H9 (cell line): Measurements from ENCODE around the gene PEA15. TPM values are rescaled to one million over a fixed set of nuclear protein-coding genes. Genes with fewer than 3 reads are reported as not detected.

Experiments
- DNase-seq: peaks from one replicate; pipeline ENCODE4 v3.0.0-alpha.2; 2017
- H2AFZ ChIP-seq: one replicate; pipeline ENCODE4 v1.6.1; 2013; ENCODE audit warnings: mild to moderate bottlenecking, low read length, control low read depth, moderate library complexity
- H2AK5ac ChIP-seq: 2 replicates; pipeline ENCODE4 v1.6.1; 2013; ENCODE audit warnings: low read length, control low read depth, mixed read lengths; ENCODE audit not compliant: insufficient read length
- H2BK120ac ChIP-seq: one replicate; pipeline ENCODE4 v1.6.1; 2013; ENCODE audit warnings: low read depth, mild to moderate bottlenecking, low read length, control low read depth, inconsistent platforms; ENCODE audit not compliant: poor library complexity, severe bottlenecking
- H2BK12ac ChIP-seq: 2 replicates; pipeline ENCODE4 v1.6.1; 2013; ENCODE audit warnings: low read length, control low read depth, mixed read lengths, low read depth; ENCODE audit not compliant: insufficient read length
- H2BK15ac ChIP-seq: 2 replicates; pipeline ENCODE4 v1.6.1; 2013; ENCODE audit warnings: low read depth, low read length, control low read depth
- H2BK20ac ChIP-seq: one replicate; pipeline ENCODE4 v1.6.1; 2013; ENCODE audit warnings: low read depth, mild to moderate bottlenecking, low read length, control low read depth, inconsistent platforms; ENCODE audit not compliant: poor library complexity, severe bottlenecking
- H2BK5ac ChIP-seq: 2 replicates; pipeline ENCODE4 v1.6.1; 2013; ENCODE audit warnings: low read length, control low read depth, mixed read lengths; ENCODE audit not compliant: insufficient read length
- H3K14ac ChIP-seq: 2 replicates; pipeline ENCODE4 v1.6.1; 2013; ENCODE audit warnings: low read length, control low read depth; ENCODE audit not compliant: insufficient read depth
- H3K18ac ChIP-seq: 2 replicates; pipeline ENCODE4 v1.6.1; 2013; ENCODE audit warnings: low read depth, mild to moderate bottlenecking, mixed read lengths, low read length, control low read depth; ENCODE audit not compliant: insufficient read length
- H3K23ac ChIP-seq: 2 replicates; pipeline ENCODE4 v1.6.1; 2013; ENCODE audit warnings: low read length, control low read depth, mixed read lengths, low read depth; ENCODE audit not compliant: insufficient read length
- H3K23me2 ChIP-seq: 2 replicates; pipeline ENCODE4 v1.6.1; 2013; ENCODE audit warnings: low read depth, mild to moderate bottlenecking, mixed read lengths, low read length, control low read depth; ENCODE audit not compliant: insufficient read length, poor library complexity, severe bottlenecking
- H3K27ac ChIP-seq: 2 replicates; pipeline ENCODE4 v1.5.1; 2013; ENCODE audit warnings: low read length, control low read depth, mixed read lengths, low read depth; ENCODE audit not compliant: insufficient read length
- H3K27me3 ChIP-seq: 2 replicates; pipeline ENCODE4 v1.6.1; 2013; ENCODE audit warnings: low read length, control low read depth, inconsistent platforms; ENCODE audit not compliant: insufficient read depth
- H3K4ac ChIP-seq: 2 replicates; pipeline ENCODE4 v1.6.1; 2013; ENCODE audit warnings: low read depth, mild to moderate bottlenecking, control low read depth, inconsistent platforms, low read length, moderate library complexity
- H3K4me1 ChIP-seq: 2 replicates; pipeline ENCODE4 v1.6.1; 2013; ENCODE audit warnings: low read length, control low read depth, inconsistent platforms; ENCODE audit not compliant: insufficient read depth
- H3K4me2 ChIP-seq: 2 replicates; pipeline ENCODE4 v1.6.1; 2013; ENCODE audit warnings: low read length, control low read depth, mixed read lengths; ENCODE audit not compliant: insufficient read length, insufficient read depth
- H3K56ac ChIP-seq: 2 replicates; pipeline ENCODE4 v1.6.1; 2013; ENCODE audit warnings: low read depth, mild to moderate bottlenecking, mixed read lengths, low read length, control low read depth; ENCODE audit not compliant: insufficient read length
- H3K79me1 ChIP-seq: 2 replicates; pipeline ENCODE4 v1.6.1; 2013; ENCODE audit warnings: low read depth, mild to moderate bottlenecking, moderate library complexity, low read length, control low read depth, inconsistent platforms; ENCODE audit not compliant: insufficient read depth, poor library complexity, severe bottlenecking
- H3K79me2 ChIP-seq: 2 replicates; pipeline ENCODE4 v1.6.1; 2013; ENCODE audit warnings: low read length, control low read depth, inconsistent platforms; ENCODE audit not compliant: insufficient read depth
- H3K9ac ChIP-seq: 2 replicates; pipeline ENCODE4 v1.6.1; 2013; ENCODE audit warnings: low read length, control low read depth, mixed read lengths; ENCODE audit not compliant: insufficient read length; ENCODE audit errors: extremely low read depth
- H3K9me3 ChIP-seq: one replicate; pipeline ENCODE4 v1.6.1; 2013; ENCODE audit warnings: low read depth, low read length, inconsistent platforms; ENCODE audit not compliant: control insufficient read depth
- H3T11ph ChIP-seq: one replicate; pipeline ENCODE4 v1.6.1; 2013; ENCODE audit warnings: mild to moderate bottlenecking, low read length, control low read depth, inconsistent platforms
- H4K20me1 ChIP-seq: one replicate; pipeline ENCODE4 v1.6.1; 2013; ENCODE audit not compliant: control insufficient read depth, insufficient read length, insufficient read depth
- H4K5ac ChIP-seq: 2 replicates; pipeline ENCODE4 v1.6.1; 2013; ENCODE audit warnings: low read depth, mild to moderate bottlenecking, mixed read lengths, low read length, control low read depth; ENCODE audit not compliant: insufficient read length
- H4K8ac ChIP-seq: replicated peaks from 2 replicates; pipeline ENCODE4 v1.6.1; 2013; ENCODE audit warnings: low read length, control low read depth, mixed read lengths, low read depth; ENCODE audit not compliant: insufficient read length
- H4K91ac ChIP-seq: 2 replicates; pipeline ENCODE4 v1.6.1; 2013; ENCODE audit warnings: low read depth, mild to moderate bottlenecking, moderate library complexity, mixed read lengths, low read length, control low read depth; ENCODE audit not compliant: insufficient read length
- H3K27ac Mint-ChIP-seq, 3 experiments: 2 replicates in 2 of 3; 3 replicates in 1 of 3; pipeline ENCODE4 v1.8.0; 2020 to 2021; ENCODE audit warnings: mixed read lengths in 3 of 3, mild to moderate bottlenecking in 1 of 3, moderate library complexity in 1 of 3
- H3K27me3 Mint-ChIP-seq: 2 replicates; pipeline ENCODE4 v1.8.0; 2021; ENCODE audit warnings: low read depth, mild to moderate bottlenecking, moderate library complexity, mixed read lengths
- H3K36me3 Mint-ChIP-seq, 3 experiments: 2 replicates in 2 of 3; 3 replicates in 1 of 3; pipeline ENCODE4 v1.8.0; 2020 to 2021; ENCODE audit warnings: low read depth in 3 of 3, mixed read lengths in 3 of 3; ENCODE audit not compliant: insufficient read depth in 1 of 3
- H3K4me1 Mint-ChIP-seq, 2 experiments: 2 replicates each; pipeline ENCODE4 v1.8.0; 2020; ENCODE audit warnings: mixed read lengths in 2 of 2
- H3K4me3 Mint-ChIP-seq, 2 experiments: 2 replicates in 1 of 2; 3 replicates in 1 of 2; pipeline ENCODE4 v1.8.0; 2020 to 2021; ENCODE audit warnings: mild to moderate bottlenecking in 2 of 2, mixed read lengths in 2 of 2, moderate library complexity in 1 of 2
- H3K9me3 Mint-ChIP-seq, 2 experiments: 2 replicates in 1 of 2; 3 replicates in 1 of 2; pipeline ENCODE4 v1.8.0; 2020; ENCODE audit warnings: mild to moderate bottlenecking in 2 of 2, mixed read lengths in 2 of 2, moderate library complexity in 1 of 2
- CTCF ChIP-seq: fragments of 200-600 bp; sonication (generic); conservative IDR thresholded peaks from 3 replicates; pipeline ENCODE4 v1.8.0; 2021; ENCODE audit warnings: antibody characterized with exemption, mild to moderate bottlenecking
- WGBS: extraction: QIAGEN DNeasy Blood & Tissue Kit; methylation state at CpG from one replicate; pipeline ENCODE4 v1.1.7; 2013; ENCODE audit warnings: missing lambda C conversion rate, low lambda C conversion rate, mixed read lengths; ENCODE audit not compliant: insufficient read length; ENCODE audit errors: extremely low coverage; 5-methylcytosine and 5-hydroxymethylcytosine counted together
- total RNA-seq: library from RNA; stranded (reverse); gene quantifications from 2 replicates; pipeline ENCODE4 v1.2.1, GENCODE V29; 2021

PEA15 gene
- total RNA-seq, 1 experiment from 2014 or later = 82.1 TPM

- no peak overlapping the region for H2BK20ac ChIP-seq
- no peak overlapping the region for H3K9ac ChIP-seq
- H3K27ac ChIP-seq = no peak overlapping the region
- TF ChIP-seq CTCF = no peak
- Mint-ChIP-seq H3K36me3 (peaks cover 26 to 64% (median 40%) of the 10 kb centered on the region in 3 experiments; a peak in 6 of 7 replicates), H3K4me3 (no peak overlapping the region), H3K27ac (no peak overlapping the region), H3K4me1 (no peaks in the 10 kb centered on the region), H3K27me3 (no peaks in the 10 kb centered on the region), H3K9me3 (no peaks in the 10 kb centered on the region)
- no CpG with 5 or more reads among the region's 1 CpG for WGBS
- no peak overlapping the region for H2BK5ac ChIP-seq
- H3K27me3 ChIP-seq = no peaks in the 10 kb centered on the region
- no peak overlapping the region for H2AK5ac ChIP-seq
- H3K23ac ChIP-seq = no peak overlapping the region
- H3K79me1 ChIP-seq = no peaks in the 10 kb centered on the region
- DNase-seq = no peak
- no peak overlapping the region for H4K8ac ChIP-seq
- H3K79me2 ChIP-seq = no peaks in the 10 kb centered on the region
- H2BK12ac ChIP-seq = no peak overlapping the region
- no peaks in the 10 kb centered on the region for H3K23me2 ChIP-seq
- no peak overlapping the region for H2BK15ac ChIP-seq
- no peaks in the 10 kb centered on the region for H4K20me1 ChIP-seq
- H2BK120ac ChIP-seq = no peak overlapping the region
- H3K4ac ChIP-seq = no peak overlapping the region
- no peaks in the 10 kb centered on the region for H3K4me1 ChIP-seq
- no peak overlapping the region for H3T11ph ChIP-seq
- H3K56ac ChIP-seq = no peak overlapping the region
- no peak overlapping the region for H3K18ac ChIP-seq
- H4K91ac ChIP-seq = no peak overlapping the region
- H3K4me2 ChIP-seq = no peak overlapping the region
- no peaks in the 10 kb centered on the region for H3K9me3 ChIP-seq
- no peak overlapping the region for H2AFZ ChIP-seq
- H4K5ac ChIP-seq = no peak overlapping the region
- no peak overlapping the region for H3K14ac ChIP-seq
Observed at GRCh38 chr1:160227561-160227960, 22.4 kb downstream of the PEA15 start.
